HG03571 (cell line): Measurements from ENCODE around the gene PET100.

Experiments used
- ATAC-seq: cut with Tn5 transposase; IDR thresholded peaks from one replicate; pipeline ENCODE4 v1.9.1; 2021; ENCODE audit not compliant: unreplicated experiment

PET100 gene

GRCh38 chr19:7677669-7678311 is 48.2 kb downstream of the PET100 start:
- no peak for ATAC-seq

GRCh38 chr19:7678971-7679751 is 49.6 kb downstream of the PET100 start:
- ATAC-seq: no peak

GRCh38 chr19:7679771-7680605 is 50.4 kb downstream of the PET100 start:
- ATAC-seq: no peak

- ATAC-seq: peak; percentile 48
Measured at GRCh38 chr19:7680606-7681339, 51.2 kb downstream of the PET100 start, which contains the start of gene TRAPPC5. Gene TRAPPC5 (plus strand): TSS chr19:7680833. CDS start chr19:7682254, 1,421 bp downstream.
